Mucosa of descending colon (tissue), 3 donors: ENCODE measurements around the gene CNTNAP2. TPM values are rescaled to one million over a fixed set of nuclear protein-coding genes. Genes with fewer than 3 reads are reported as not detected.

ENCODE experiments used
- ATAC-seq: fragments of 200-7000 bp; cut with Tn5 transposase; one replicate; pipeline ENCODE4 v1.9.1; 2020; ENCODE audit warnings: mild to moderate bottlenecking, moderate library complexity
- DNase-seq, 3 donors: peaks; one replicate each; pipeline ENCODE4 v3.0.0-alpha.2; 2020
- H3K36me3 ChIP-seq: fragments of 200-600 bp; one replicate; pipeline ENCODE4 v1.8.0; 2021; ENCODE audit warnings: low read depth, mild to moderate bottlenecking
- H3K4me1 ChIP-seq: fragments of 200-600 bp; one replicate; pipeline ENCODE4 v1.8.0; 2021; ENCODE audit warnings: low read depth, mild to moderate bottlenecking
- H3K4me3 ChIP-seq: fragments of 200-600 bp; one replicate; pipeline ENCODE4 v1.8.0; 2021; ENCODE audit warnings: mild to moderate bottlenecking
- H3K9me3 ChIP-seq: fragments of 200-600 bp; one replicate; pipeline ENCODE4 v1.8.0; 2021; ENCODE audit warnings: mild to moderate bottlenecking
- intact Hi-C, 2 donors: fragments of 100-400 bp; cut with DNase I in 1 of 2; cut with micrococcal nuclease in 1 of 2; formaldehyde crosslinking; loops; one replicate each; pipeline versions ENCODE4 v1.11.0 to v1.11.1; 2022; cut with DNase I, micrococcal nuclease
- total RNA-seq, 3 donors: library from RNA; stranded (reverse); fragmentation: NEBNext Ultra II Directional in 2 of 3; extraction: Animal tissue kit (Norgen Biotek cat#: 25700) in 2 of 3; gene quantifications; one replicate each; pipeline versions ENCODE4 v1.2.1 to v1.2.4, GENCODE V29; 2021 to 2023
- TF ChIP-seq, protein P1 (sequence below): fragments of 200-600 bp; IDR thresholded peaks from one replicate; pipeline ENCODE4 v1.8.0; 2022; ENCODE audit warnings: antibody characterized with exemption, mild to moderate bottlenecking
- donor health status: DM: no; HTN: no; CAD: no; lungs with moderate emphysema.
- donor health status: DM: no; HTN: no; CAD: no.
- donor health status: DM: no; HTN: yes; CAD: no.

The CNTNAP2 gene
- total RNA-seq, 3 donors from 2014 or later = 3.1 to 5.9 (median 4.2) TPM

DNA sequence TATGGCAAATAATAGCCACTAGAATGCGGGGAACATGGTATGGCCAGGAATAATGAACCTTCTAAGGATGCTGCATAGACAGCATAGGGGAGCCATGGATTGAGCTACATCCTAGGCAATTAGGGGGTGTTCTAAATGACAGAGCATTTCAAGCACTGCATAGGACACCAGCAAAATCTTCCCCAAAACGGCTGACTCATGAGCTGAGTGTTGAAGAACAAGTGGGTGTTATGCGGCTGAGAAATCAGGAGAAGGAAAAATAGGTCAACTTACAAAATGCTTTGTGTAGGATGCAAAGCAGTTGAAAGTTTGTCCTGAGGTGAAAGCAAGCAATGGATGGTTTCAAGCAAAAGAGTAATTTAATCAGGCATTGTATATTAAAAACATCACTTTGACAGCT lies 1450.4 kb downstream of the CNTNAP2 start:
- intact Hi-C loops = no loop called here
- TF ChIP-seq, protein P1, sequence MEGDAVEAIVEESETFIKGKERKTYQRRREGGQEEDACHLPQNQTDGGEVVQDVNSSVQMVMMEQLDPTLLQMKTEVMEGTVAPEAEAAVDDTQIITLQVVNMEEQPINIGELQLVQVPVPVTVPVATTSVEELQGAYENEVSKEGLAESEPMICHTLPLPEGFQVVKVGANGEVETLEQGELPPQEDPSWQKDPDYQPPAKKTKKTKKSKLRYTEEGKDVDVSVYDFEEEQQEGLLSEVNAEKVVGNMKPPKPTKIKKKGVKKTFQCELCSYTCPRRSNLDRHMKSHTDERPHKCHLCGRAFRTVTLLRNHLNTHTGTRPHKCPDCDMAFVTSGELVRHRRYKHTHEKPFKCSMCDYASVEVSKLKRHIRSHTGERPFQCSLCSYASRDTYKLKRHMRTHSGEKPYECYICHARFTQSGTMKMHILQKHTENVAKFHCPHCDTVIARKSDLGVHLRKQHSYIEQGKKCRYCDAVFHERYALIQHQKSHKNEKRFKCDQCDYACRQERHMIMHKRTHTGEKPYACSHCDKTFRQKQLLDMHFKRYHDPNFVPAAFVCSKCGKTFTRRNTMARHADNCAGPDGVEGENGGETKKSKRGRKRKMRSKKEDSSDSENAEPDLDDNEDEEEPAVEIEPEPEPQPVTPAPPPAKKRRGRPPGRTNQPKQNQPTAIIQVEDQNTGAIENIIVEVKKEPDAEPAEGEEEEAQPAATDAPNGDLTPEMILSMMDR = no peak
- H3K36me3 ChIP-seq = no peaks in the 10 kb centered on the region

DNA sequence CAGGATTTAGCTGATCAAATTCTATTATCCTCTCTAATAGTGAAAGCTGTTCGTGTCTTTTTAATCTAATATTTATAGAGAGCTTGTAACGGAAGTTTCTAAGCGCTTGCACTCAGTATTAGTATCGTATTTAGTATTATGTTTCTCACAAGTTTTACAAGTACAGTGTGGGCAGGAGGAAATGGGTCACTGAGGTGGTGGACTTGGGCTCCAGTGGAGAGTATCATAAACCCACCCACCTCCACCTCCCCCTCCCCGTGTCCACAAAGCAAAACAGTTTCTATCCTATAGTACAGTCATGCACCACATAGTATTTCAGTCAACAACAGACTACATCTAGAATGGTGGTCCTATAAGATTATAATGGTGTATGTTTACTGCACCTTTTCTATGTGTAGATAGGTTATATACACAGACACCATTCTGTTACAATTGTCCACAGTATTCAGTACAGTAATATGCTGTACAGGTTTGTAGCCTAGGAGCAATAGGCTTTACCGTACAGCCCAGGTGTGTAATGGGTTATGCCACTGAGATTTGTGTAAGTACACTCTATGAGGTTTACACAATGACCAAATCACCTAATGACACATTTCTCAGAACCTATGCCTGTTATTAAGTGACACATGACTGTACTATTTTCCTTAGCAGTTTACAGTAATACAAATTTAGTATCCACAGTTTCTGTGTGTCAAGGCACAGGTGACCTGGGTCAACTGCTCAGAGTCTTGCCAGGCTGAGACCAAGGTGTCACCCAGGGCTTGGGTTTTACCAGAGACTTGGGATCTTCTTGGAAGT lies 1452.7 kb downstream of the CNTNAP2 start:
- DNase-seq (no peak), ATAC-seq (no peak)
- Histone ChIP-seq H3K36me3 (no peaks in the 10 kb centered on the region), H3K9me3 (no peaks in the 10 kb centered on the region), H3K4me3 (no peak overlapping the region), H3K4me1 (no peaks in the 10 kb centered on the region)
- intact Hi-C loops = no loop called here
- TF ChIP-seq, protein P1 = no peak

More for the DNA sequence above, 1450.4 kb downstream of the CNTNAP2 start:
- Histone ChIP-seq H3K4me1 (no peaks in the 10 kb centered on the region), H3K4me3 (no peak overlapping the region), H3K9me3 (no peaks in the 10 kb centered on the region)
- ATAC-seq (no peak), DNase-seq (no peak)

DNA sequence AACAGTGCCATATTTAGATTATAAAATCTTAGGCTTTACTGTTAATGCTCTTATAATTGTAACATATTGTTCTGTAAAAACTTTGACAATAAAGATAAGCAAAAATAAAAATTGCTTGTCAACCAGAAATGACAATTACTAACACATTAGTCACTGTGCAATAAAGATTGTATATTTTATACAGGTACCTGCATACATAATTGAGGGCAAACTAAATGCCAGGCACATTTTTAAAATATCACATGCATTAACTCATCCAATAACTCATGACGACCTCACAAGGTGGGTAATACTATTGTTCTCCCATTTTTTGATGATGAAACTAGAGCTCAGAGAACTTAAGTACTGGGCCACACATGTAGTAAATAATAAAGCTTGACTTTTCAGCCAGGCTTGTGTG lies 1453.8 kb downstream of the CNTNAP2 start:
- H3K36me3 ChIP-seq = no peaks in the 10 kb centered on the region

DNA sequence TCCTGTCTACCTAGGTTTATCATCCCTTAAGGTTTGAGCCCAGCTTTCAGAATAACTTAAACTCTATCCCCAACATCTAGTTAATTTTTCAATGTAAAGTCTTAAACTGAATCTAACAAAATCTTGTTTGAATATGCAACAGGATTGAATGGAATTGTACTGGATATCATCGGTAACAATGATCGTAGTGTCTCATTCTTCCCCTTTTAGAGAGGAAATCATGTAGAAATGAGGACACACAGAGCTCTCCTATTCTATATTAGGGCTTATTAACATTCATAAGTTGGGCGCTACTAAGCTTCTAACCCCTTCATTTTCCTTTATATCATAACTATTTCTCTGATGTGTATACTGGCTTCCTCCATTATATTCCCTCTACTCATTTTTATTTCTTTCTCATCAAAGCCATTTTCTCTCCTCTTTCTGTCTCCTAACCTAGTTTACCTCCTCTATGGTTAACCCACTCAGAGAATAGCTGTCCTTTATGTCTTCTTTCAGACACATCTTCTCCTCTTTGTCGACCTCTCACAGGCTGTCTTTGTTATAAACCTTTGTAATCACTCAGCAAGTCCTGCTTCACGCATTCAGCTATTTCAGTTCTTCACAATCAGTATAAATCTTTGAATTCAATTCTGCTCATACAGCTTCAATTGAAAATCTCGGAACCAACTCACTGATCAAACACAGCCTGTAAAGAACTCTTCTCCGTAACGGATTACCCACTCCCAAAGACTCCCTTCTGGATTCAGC lies 1455.0 kb downstream of the CNTNAP2 start:
- intact Hi-C loops = no loop called here
- no peak for DNase-seq
- no peak overlapping the region for H3K4me3 ChIP-seq
- no peak for ATAC-seq
- no peaks in the 10 kb centered on the region for H3K36me3 ChIP-seq
- no peaks in the 10 kb centered on the region for H3K9me3 ChIP-seq
- TF ChIP-seq, protein P1 = no peak
- no peaks in the 10 kb centered on the region for H3K4me1 ChIP-seq

More for the DNA sequence above, 1453.8 kb downstream of the CNTNAP2 start:
- Histone ChIP-seq H3K4me3 (no peak overlapping the region), H3K4me1 (no peaks in the 10 kb centered on the region), H3K9me3 (no peaks in the 10 kb centered on the region)
- DNase-seq (no peak), ATAC-seq (no peak)
- TF ChIP-seq, protein P1 = no peak
- intact Hi-C loops = no loop called here

DNA sequence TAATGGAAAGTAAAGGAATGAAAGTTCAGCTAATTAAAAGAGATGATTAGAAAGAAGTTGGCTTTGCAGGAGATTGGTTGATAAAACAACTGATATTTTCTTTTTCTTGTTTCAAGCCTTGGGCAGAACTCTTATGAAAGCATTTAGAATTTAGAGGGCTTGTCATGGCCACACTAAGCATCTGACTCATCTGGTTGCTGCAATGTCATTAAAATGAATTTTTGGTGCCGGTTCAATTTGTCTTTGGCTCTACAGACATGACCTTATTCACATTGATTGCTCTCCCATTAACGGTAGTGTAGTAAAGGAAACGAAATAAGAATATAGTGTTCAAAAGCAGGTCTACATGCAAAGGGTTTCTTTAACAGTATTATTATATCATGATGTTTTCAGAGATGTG lies 1461.6 kb downstream of the CNTNAP2 start:
- Histone ChIP-seq H3K9me3 (no peaks in the 10 kb centered on the region), H3K4me3 (no peak overlapping the region), H3K4me1 (no peaks in the 10 kb centered on the region), H3K36me3 (no peaks in the 10 kb centered on the region)
- ATAC-seq = no peak
- TF ChIP-seq, protein P1 = no peak
- no peak for DNase-seq
- intact Hi-C loops = no loop called here
